ENCODE results near the gene BIN1. TPM values are rescaled to one million over a fixed set of nuclear protein-coding genes. Genes with fewer than 3 reads are reported as not detected.

Gene BIN1
- total and polyA plus RNA-seq, 8 donors = 13.3 to 21.3 (median 16.2) TPM

- no peaks in the 10 kb centered on the region for H3K9me3 ChIP-seq
- H3K4me3 ChIP-seq = no peak overlapping the region
- 90 to 94% methylated on average over 10 of the region's 10 CpGs for WGBS, 2 donors
- ATAC-seq (no peak), DNase-seq (peak in 2 of 6 donors; percentile 1 to 51), FAIRE-seq (no peak)
- TF ChIP-seq, protein P1, sequence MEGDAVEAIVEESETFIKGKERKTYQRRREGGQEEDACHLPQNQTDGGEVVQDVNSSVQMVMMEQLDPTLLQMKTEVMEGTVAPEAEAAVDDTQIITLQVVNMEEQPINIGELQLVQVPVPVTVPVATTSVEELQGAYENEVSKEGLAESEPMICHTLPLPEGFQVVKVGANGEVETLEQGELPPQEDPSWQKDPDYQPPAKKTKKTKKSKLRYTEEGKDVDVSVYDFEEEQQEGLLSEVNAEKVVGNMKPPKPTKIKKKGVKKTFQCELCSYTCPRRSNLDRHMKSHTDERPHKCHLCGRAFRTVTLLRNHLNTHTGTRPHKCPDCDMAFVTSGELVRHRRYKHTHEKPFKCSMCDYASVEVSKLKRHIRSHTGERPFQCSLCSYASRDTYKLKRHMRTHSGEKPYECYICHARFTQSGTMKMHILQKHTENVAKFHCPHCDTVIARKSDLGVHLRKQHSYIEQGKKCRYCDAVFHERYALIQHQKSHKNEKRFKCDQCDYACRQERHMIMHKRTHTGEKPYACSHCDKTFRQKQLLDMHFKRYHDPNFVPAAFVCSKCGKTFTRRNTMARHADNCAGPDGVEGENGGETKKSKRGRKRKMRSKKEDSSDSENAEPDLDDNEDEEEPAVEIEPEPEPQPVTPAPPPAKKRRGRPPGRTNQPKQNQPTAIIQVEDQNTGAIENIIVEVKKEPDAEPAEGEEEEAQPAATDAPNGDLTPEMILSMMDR (IDR thresholded peaks at IDR 0.05) = no peak
- no peaks in the 10 kb centered on the region for H3K36me3 ChIP-seq
- H3K4me1 ChIP-seq = no peaks in the 10 kb centered on the region
- no peak overlapping the region for H3K27ac ChIP-seq
- intact Hi-C loops (cut with DNase I) = no loop called here
- H3K27me3 ChIP-seq = no peaks in the 10 kb centered on the region
Observed at GRCh38 chr2:127059559-127059958, 47.4 kb downstream of the BIN1 start.

- 85 to 88% methylated on average over 14 of the region's 14 CpGs for WGBS, 2 donors
- TF ChIP-seq, protein P1 (IDR thresholded peaks at IDR 0.05) = no peak
- no peaks in the 10 kb centered on the region for H3K27me3 ChIP-seq
- no peak overlapping the region for H3K27ac ChIP-seq
- H3K9me3 ChIP-seq = no peaks in the 10 kb centered on the region
- FAIRE-seq (no peak), ATAC-seq (no peak), DNase-seq (peak in 1 of 6 donors; percentile 67)
- H3K4me1 ChIP-seq = no peaks in the 10 kb centered on the region
- no peak overlapping the region for H3K4me3 ChIP-seq
- no peaks in the 10 kb centered on the region for H3K36me3 ChIP-seq
- intact Hi-C loops (cut with DNase I) = no loop called here
Observed at GRCh38 chr2:127058954-127059252, 48.1 kb downstream of the BIN1 start.

GRCh38 chr2:127058246-127058953, 48.6 kb downstream of the BIN1 start:
- H3K27me3 ChIP-seq = no peaks in the 10 kb centered on the region
- no peaks in the 10 kb centered on the region for H3K9me3 ChIP-seq
- intact Hi-C loops (cut with DNase I) = no loop called here
- no peaks in the 10 kb centered on the region for H3K36me3 ChIP-seq
- H3K4me3 ChIP-seq = no peak overlapping the region
- TF ChIP-seq, protein P1 (IDR thresholded peaks at IDR 0.05) = no peak
- 84 to 90% methylated on average over 11 of the region's 11 CpGs for WGBS, 2 donors
- FAIRE-seq (no peak), ATAC-seq (no peak), DNase-seq (peak in 1 of 6 donors; percentile 43)
- no peak overlapping the region for H3K27ac ChIP-seq
- H3K4me1 ChIP-seq = no peaks in the 10 kb centered on the region

DNA sequence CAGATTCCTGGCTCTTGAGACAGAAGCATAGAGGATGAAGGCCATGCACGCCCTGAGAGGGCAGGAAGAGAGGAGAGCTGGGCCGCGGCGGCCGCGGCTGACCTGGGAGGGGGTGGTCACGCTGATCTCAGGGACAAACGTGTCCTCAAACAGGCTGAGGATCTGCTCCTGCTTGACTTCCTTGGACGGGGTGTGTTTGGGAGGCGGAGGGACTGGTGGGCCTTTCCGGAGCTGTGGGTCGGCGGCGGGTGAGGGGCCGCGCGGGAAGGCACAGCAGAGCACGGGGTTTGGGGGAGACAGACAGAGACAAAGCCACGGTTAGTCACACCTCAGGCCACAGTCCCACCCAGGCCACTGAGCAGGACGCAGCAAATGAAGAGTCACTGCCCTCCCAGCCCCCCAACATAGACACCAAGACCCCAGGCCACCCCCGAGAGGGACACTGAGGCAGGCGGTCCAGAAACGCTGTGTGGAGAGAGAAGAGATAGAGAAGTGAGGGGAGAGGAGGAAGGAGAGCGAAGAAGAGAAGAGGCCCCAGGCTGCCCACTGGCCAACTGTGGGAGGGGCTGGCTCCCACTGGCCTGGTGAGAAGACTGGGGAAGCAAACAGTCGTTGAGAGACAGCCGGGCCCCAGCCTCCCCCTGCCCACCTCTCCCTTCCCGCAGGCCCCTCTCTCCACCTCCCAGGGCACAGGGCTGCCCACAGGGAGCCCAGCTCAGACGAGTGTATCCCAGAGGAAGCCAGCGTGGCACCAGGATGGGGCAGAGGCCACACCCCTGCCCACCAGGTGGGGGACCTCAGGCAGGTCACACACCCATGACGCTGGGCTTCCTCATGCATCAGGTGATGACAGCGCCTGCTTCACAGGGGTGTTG, 49.3 kb downstream of the BIN1 start:
- Histone ChIP-seq H3K27me3 (no peaks in the 10 kb centered on the region), H3K4me3 (no peak overlapping the region), H3K27ac (no peak overlapping the region), H3K4me1 (no peaks in the 10 kb centered on the region), H3K36me3 (no peaks in the 10 kb centered on the region), H3K9me3 (no peaks in the 10 kb centered on the region)
- intact Hi-C loops (cut with DNase I) = no loop called here
- TF ChIP-seq, protein P1 (IDR thresholded peaks at IDR 0.05) = no peak
- peak in 1 of 6 donors; percentile 64 for DNase-seq
- WGBS, 2 donors = 90% methylated on average over 30 to 31 of the region's 31 CpGs
- ATAC-seq = no peak
- FAIRE-seq = no peak
